K562 (cell line): ENCODE results near the gene DHX32. TPM values are rescaled to one million over a fixed set of nuclear protein-coding genes. Genes with fewer than 3 reads are reported as not detected.
"Not testable (repeated sequence)": the region's sequence is repeated elsewhere in the genome, so short reads cannot be mapped to it uniquely, and the experiment has no call there.

Source experiments
- ATAC-seq: fragments of 200-7000 bp; cut with Tn5 transposase; 3 replicates; pipeline ENCODE4 v1.9.1; 2020; ENCODE audit warnings: moderate library complexity
- BruUV-seq: library from RNA; stranded (reverse); fragments of 400-500 nt; replicated peaks from 2 replicates; lab custom pipeline; 2021; lab: Mats Ljungman, UMichigan
- CTCF ChIA-PET: fragments of 300-600 bp; formaldehyde crosslinking; extraction: SDS; loops from one replicate; lab custom pipeline; 2021; ENCODE audit warnings: low intra/inter-chr PET ratio; lab: Yijun Ruan, JAX
- POLR2A ChIA-PET: fragments of 300-600, 350-650 bp; sonication (Branson Sonifier 250); formaldehyde crosslinking; extraction: SDS; loops from one replicate; lab custom pipeline; 2021; ENCODE audit warnings: antibody characterized with exemption, inconsistent platforms; lab: Yijun Ruan, JAX
- DNase-seq, 4 experiments: peaks; one replicate each; pipeline versions ENCODE4 v3.0.0 to v3.0.0-alpha.2; 2011 to 2018; ENCODE audit warnings: low spot score in 3 of 4, mixed read lengths in 3 of 4; ENCODE audit errors: extremely low read depth in 1 of 4
- FAIRE-seq: peaks from 2 replicates; lab custom pipeline; 2011; peaks lifted over from hg19 to GRCh38; lab: Jason Lieb, UNC
- H2AFZ ChIP-seq: 2 replicates; pipeline ENCODE4 v1.6.0; 2011; ENCODE audit warnings: low read depth, low read length, control low read depth, inconsistent platforms
- H3K27ac ChIP-seq: fragments of 200-600 bp; 3 replicates; pipeline ENCODE4 v1.8.0; 2011; ENCODE audit warnings: low read depth, mild to moderate bottlenecking, control low read depth, inconsistent platforms, low read length, moderate library complexity, mixed read lengths; ENCODE audit errors: extremely low read depth
- H3K27me3 ChIP-seq, 2 experiments: fragments of 300-600 bp in 1 of 2; 2 replicates in 1 of 2; 3 replicates in 1 of 2; pipeline versions ENCODE4 v1.6.0 to v1.8.0; 2011; ENCODE audit warnings: inconsistent platforms in 2 of 2, low read length in 2 of 2, mild to moderate bottlenecking in 1 of 2, mixed read lengths in 1 of 2, moderate library complexity in 1 of 2; ENCODE audit not compliant: control insufficient read depth in 2 of 2, insufficient read depth in 2 of 2
- H3K36me3 ChIP-seq: fragments of 300-600 bp; 3 replicates; pipeline ENCODE4 v1.8.0; 2011; ENCODE audit warnings: mild to moderate bottlenecking, low read length, inconsistent platforms; ENCODE audit not compliant: control insufficient read depth, insufficient read depth
- H3K4me1 ChIP-seq, 2 experiments: fragments of 200-600 bp in 1 of 2; replicated peaks in 1 of 2; 2 replicates in 1 of 2; 3 replicates in 1 of 2; pipeline versions ENCODE4 v1.5.1 to v1.8.0; 2011; ENCODE audit warnings: inconsistent platforms in 2 of 2, low read length in 2 of 2, mild to moderate bottlenecking in 1 of 2, mixed read lengths in 1 of 2, moderate library complexity in 1 of 2; ENCODE audit not compliant: control insufficient read depth in 2 of 2, insufficient read depth in 2 of 2
- H3K4me2 ChIP-seq: 2 replicates; pipeline ENCODE4 v1.6.1; 2011; ENCODE audit warnings: low read length, control low read depth, inconsistent platforms, mixed read lengths; ENCODE audit not compliant: insufficient read depth
- H3K4me3 ChIP-seq: fragments of 200-600 bp; sonication (generic), shearing (Covaris generic); 2 replicates; pipeline ENCODE4 v1.5.1; 2016; ENCODE audit warnings: control low read depth, inconsistent platforms
- H3K79me2 ChIP-seq: fragments of 200-600 bp; 3 replicates; pipeline ENCODE4 v1.8.0; 2011; ENCODE audit warnings: low read length, inconsistent platforms; ENCODE audit not compliant: control insufficient read depth, insufficient read depth
- H3K9ac ChIP-seq, 2 experiments: 2 replicates each; pipeline versions ENCODE4 v1.6.0 to v1.6.1; 2011; ENCODE audit warnings: low read depth in 2 of 2, low read length in 2 of 2, control low read depth in 1 of 2, inconsistent platforms in 1 of 2, mild to moderate bottlenecking in 1 of 2, mixed read lengths in 1 of 2; ENCODE audit not compliant: insufficient read depth in 1 of 2
- H3K9me1 ChIP-seq: one replicate; pipeline ENCODE4 v1.6.0; 2011; ENCODE audit warnings: inconsistent platforms, mild to moderate bottlenecking, low read length, moderate library complexity; ENCODE audit not compliant: control insufficient read depth, insufficient read depth
- H3K9me3 ChIP-seq: replicated peaks from 2 replicates; pipeline ENCODE4 v1.5.1; 2011; ENCODE audit warnings: low read depth, low read length, inconsistent platforms; ENCODE audit not compliant: control insufficient read depth, insufficient read depth
- H4K20me1 ChIP-seq: replicated peaks from 2 replicates; pipeline ENCODE4 v1.6.1; 2011; ENCODE audit warnings: low read length, inconsistent platforms, mixed read lengths; ENCODE audit not compliant: control insufficient read depth, insufficient read depth
- WGBS: fragments of 100-300 bp; shearing (Covaris generic); methylation state at CpG from one replicate; pipeline ENCODE4 v1.1.6; 2016; ENCODE audit warnings: low coverage, mixed read lengths; ENCODE audit not compliant: insufficient coverage; ENCODE audit errors: missing lambda C conversion rate; 5-methylcytosine and 5-hydroxymethylcytosine counted together
- in situ Hi-C: fragments of 300-500 bp; cut with MboI; formaldehyde crosslinking; loops from 4 replicates; pipeline ENCODE4 v1.15.0; 2018; ENCODE audit warnings: inconsistent platforms, mixed read lengths
- intact Hi-C: fragments of 100-400 bp; cut with micrococcal nuclease; formaldehyde crosslinking; loops from 2 replicates; pipeline ENCODE4 v1.14.2; 2022
- polyA plus RNA-seq, 8 experiments: library from polyadenylated mRNA; depleted of rRNA in 4 of 8; stranded (reverse) in 5 of 8; unstranded in 3 of 8; fragments of >200 nt; fragmentation: Nextera tagmentation in 2 of 8; fragmentation: Illumina TruSeq in 1 of 8; extraction: Ambion mirVana in 2 of 8; extraction: Trizol in 1 of 8; gene quantifications; 2 replicates each; pipeline versions ENCODE4 v1.2.1 to v1.2.3, GENCODE V29; 2011 to 2014; ENCODE audit warnings: inconsistent platforms in 1 of 8, missing spikeins in 1 of 8
- total RNA-seq, 7 experiments: library from RNA; depleted of rRNA in 6 of 7; stranded (reverse); fragments of >200 nt in 6 of 7; fragmentation: Illumina TruSeq in 2 of 7; extraction: Trizol in 2 of 7; gene quantifications; 2 replicates each; pipeline versions ENCODE4 v1.2.1 to v1.2.3, GENCODE V29; 2011 to 2021; ENCODE audit warnings: low replicate concordance in 1 of 7

The DHX32 gene
- total and polyA plus RNA-seq, 9 of the 15 experiments (the other 6 are each of a cell fraction or from before 2014, with no cell fraction given): 5.8 to 23.5 (median 17.5) TPM

- H3K27ac ChIP-seq, H3K79me2 ChIP-seq, H3K9me1 ChIP-seq, H3K4me2 ChIP-seq, ATAC-seq, FAIRE-seq, H3K4me3 ChIP-seq, POLR2A ChIA-PET, intact Hi-C loops, H2AFZ ChIP-seq, H3K9ac ChIP-seq, DNase-seq, in situ Hi-C loops, H3K4me1 ChIP-seq, H3K9me3 ChIP-seq, CTCF ChIA-PET, H3K36me3 ChIP-seq, BruUV-seq, H4K20me1 ChIP-seq, H3K27me3 ChIP-seq: not testable (repeated sequence)
- WGBS: 69% methylated on average over 3 of the region's 3 CpGs
Measured at GRCh38 chr10:125894176-125894575, 13.1 kb upstream of the DHX32 start.

GRCh38 chr10:125892402-125892801 lies 11.3 kb upstream of the DHX32 start:
- H3K9me1 ChIP-seq, FAIRE-seq, H4K20me1 ChIP-seq, H3K9me3 ChIP-seq, CTCF ChIA-PET, H3K36me3 ChIP-seq, H3K27ac ChIP-seq, H3K4me3 ChIP-seq, H3K27me3 ChIP-seq, intact Hi-C loops, H3K79me2 ChIP-seq, H3K4me1 ChIP-seq, H3K4me2 ChIP-seq, in situ Hi-C loops, H2AFZ ChIP-seq, H3K9ac ChIP-seq, ATAC-seq, POLR2A ChIA-PET, DNase-seq, BruUV-seq: not testable (repeated sequence)
- WGBS: 64% methylated on average over 5 of the region's 5 CpGs

- H3K27me3 ChIP-seq, POLR2A ChIA-PET, H3K27ac ChIP-seq, H3K9me1 ChIP-seq, BruUV-seq, H3K4me2 ChIP-seq, CTCF ChIA-PET, FAIRE-seq, H2AFZ ChIP-seq, in situ Hi-C loops, intact Hi-C loops, ATAC-seq, DNase-seq, H3K4me3 ChIP-seq, H3K4me1 ChIP-seq, H3K79me2 ChIP-seq, H4K20me1 ChIP-seq, H3K9ac ChIP-seq, H3K9me3 ChIP-seq, H3K36me3 ChIP-seq: not testable (repeated sequence)
- 67% methylated on average over 4 of the region's 4 CpGs for WGBS
Measured at GRCh38 chr10:125889441-125889840, 8.3 kb upstream of the DHX32 start.
